Measurements from ENCODE around the gene FBXW8.

DNA sequence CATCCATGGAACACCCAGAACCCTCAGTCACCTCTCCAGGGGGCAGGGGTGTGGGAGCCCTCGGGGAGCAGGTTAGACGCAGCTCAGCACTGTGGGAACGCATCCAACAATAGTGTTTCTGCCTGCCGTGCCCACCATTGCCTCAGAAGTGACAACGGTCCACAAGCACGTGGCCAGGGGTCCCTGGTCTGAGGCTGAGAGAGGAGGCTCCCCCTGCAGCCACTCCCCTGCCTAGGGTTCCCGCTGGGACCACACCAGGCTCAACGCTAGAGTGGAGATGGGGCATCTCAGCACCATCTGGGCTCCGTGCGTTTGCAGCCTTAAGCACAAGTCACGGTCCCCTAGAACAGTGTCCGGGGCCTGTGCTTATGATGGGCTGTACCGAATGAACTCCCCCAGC lies 125.8 kb downstream of the FBXW8 start:
- TF ChIP-seq POLR2A (IDR thresholded peaks at IDR 0.05; ENCODE audit: low read depth, low read length) (no peak), POLR2AphosphoS5 (IDR thresholded peaks at IDR 0.05; ENCODE audit: low read depth, low read length) (no peak), TAF1 (IDR thresholded peaks at IDR 0.05; ENCODE audit: low read depth, low read length) (no peak)
